ENCODE data around the gene GPLD1. TPM values are rescaled to one million over a fixed set of nuclear protein-coding genes. Genes with fewer than 3 reads are reported as not detected.
"Not testable (repeated sequence)": the region's sequence is repeated elsewhere in the genome, so short reads cannot be mapped to it uniquely, and the experiment has no call there.

GPLD1 gene
- total and polyA plus RNA-seq, 9 of the 15 experiments (the other 6 are each of a cell fraction or from before 2014, with no cell fraction given): 0.11 to 1.3 (median 0.82) TPM

- TF ChIP-seq ZBTB1 (CRISPR knock-in tag; IDR thresholded peaks at IDR 0.05; ENCODE audit: borderline replicate concordance, low read depth) (no peak), HNRNPUL1 (IDR thresholded peaks at IDR 0.05; ENCODE audit: low read length) (no peak), RAD21 (CRISPR knock-in tag; conservative IDR thresholded peaks at IDR 0.05 in 1 of 2, IDR thresholded peaks at IDR 0.05 in 1 of 2) (peak in 1 of 2 experiments; percentile 5; a peak in 1 of 4 replicates), CEBPB (tag; IDR thresholded peaks at IDR 0.05) (peak; percentile 75), HES1 (IDR thresholded peaks at IDR 0.05; ENCODE audit: low read depth) (no peak), BDP1 (IDR thresholded peaks at IDR 0.05; ENCODE audit: insufficient read depth, insufficient read length) (no peak), SRF (CRISPR knock-in tag; IDR thresholded peaks at IDR 0.05) (no peak)
Observed at GRCh38 chr6:24385536-24386269, 103.7 kb downstream of the GPLD1 start (continued).

- BruUV-seq (replicated peaks); H3K4me2 ChIP-seq (ENCODE audit: insufficient read depth, low read length); H3K9me1 ChIP-seq (ENCODE audit: control insufficient read depth, insufficient read depth, low read length); H4K20me1 ChIP-seq (replicated peaks; ENCODE audit: control insufficient read depth, insufficient read depth, low read length); intact Hi-C loops (cut with micrococcal nuclease); POLR2A ChIA-PET; H3K9ac ChIP-seq (ENCODE audit: insufficient read depth in 1 of 2, low read depth in 2 of 2, low read length in 2 of 2); H3K4me1 ChIP-seq (replicated peaks in 1 of 2; ENCODE audit: control insufficient read depth in 2 of 2, insufficient read depth in 2 of 2, low read length in 2 of 2); H2AFZ ChIP-seq (ENCODE audit: low read depth, low read length); H3K27ac ChIP-seq (ENCODE audit: extremely low read depth, low read depth, low read length); FAIRE-seq; DNase-seq (ENCODE audit: extremely low read depth in 1 of 4, low spot score in 3 of 4); H3K79me2 ChIP-seq (ENCODE audit: control insufficient read depth, insufficient read depth, low read length); ATAC-seq; H3K36me3 ChIP-seq (ENCODE audit: control insufficient read depth, insufficient read depth, low read length); H3K4me3 ChIP-seq; H3K9me3 ChIP-seq (replicated peaks; ENCODE audit: control insufficient read depth, insufficient read depth, low read depth, low read length): not testable (repeated sequence)
- in situ Hi-C loops (cut with MboI): loop anchor here (5.0 kb wide), 1 partner anchor 102 kb away; no protein-coding TSS in a partner anchor
- CTCF ChIA-PET (ENCODE audit: low intra/inter-chr PET ratio): interaction anchor here (1.1 to 1.6 kb wide), 2 partner anchors 102 kb away, joined by 3 to 5 read pairs; no protein-coding TSS in a partner anchor
- TF ChIP-seq KDM1A (IDR thresholded peaks at IDR 0.05) (0 out of 4 replicates have a peak, but pooled peaks of 1 of the 2 experiments have one; percentile 10), ZNF146 (CRISPR knock-in tag; IDR thresholded peaks at IDR 0.05; ENCODE audit: unreplicated experiment) (peak; percentile 64), BCOR (IDR thresholded peaks at IDR 0.05) (0 out of 2 replicates have a peak, but pooled peaks have one; percentile 25)
- peaks cover 3 to 13% of the 10 kb centered on the region in 2 experiments; a peak in 2 of 5 replicates for H3K27me3 ChIP-seq (ENCODE audit: control insufficient read depth in 2 of 2, insufficient read depth in 2 of 2, low read length in 2 of 2)
- WGBS (ENCODE audit: insufficient coverage, low coverage, missing lambda C conversion rate): 8% methylated on average over 5 of the region's 5 CpGs
Observed at GRCh38 chr6:24384369-24385130, 104.8 kb downstream of the GPLD1 start.

GRCh38 chr6:24382891-24383494 lies 106.4 kb downstream of the GPLD1 start:
- CTCF ChIA-PET (ENCODE audit: low intra/inter-chr PET ratio): interaction anchor here (1.6 kb wide), 1 partner anchor 100 kb away, joined by 3 read pairs; no protein-coding TSS in a partner anchor
- H3K4me1 ChIP-seq (replicated peaks in 1 of 2; ENCODE audit: control insufficient read depth in 2 of 2, insufficient read depth in 2 of 2, low read length in 2 of 2): not testable (repeated sequence)
- 9% methylated on average over 8 of the region's 9 CpGs for WGBS (ENCODE audit: insufficient coverage, low coverage, missing lambda C conversion rate)

More at GRCh38 chr6:24382891-24383494, 106.4 kb downstream of the GPLD1 start:
- intact Hi-C loops (cut with micrococcal nuclease); H3K9me3 ChIP-seq (replicated peaks; ENCODE audit: control insufficient read depth, insufficient read depth, low read depth, low read length); FAIRE-seq; H3K4me3 ChIP-seq; H3K4me2 ChIP-seq (ENCODE audit: insufficient read depth, low read length); H3K9me1 ChIP-seq (ENCODE audit: control insufficient read depth, insufficient read depth, low read length); H2AFZ ChIP-seq (ENCODE audit: low read depth, low read length); H3K36me3 ChIP-seq (ENCODE audit: control insufficient read depth, insufficient read depth, low read length); POLR2A ChIA-PET; H4K20me1 ChIP-seq (replicated peaks; ENCODE audit: control insufficient read depth, insufficient read depth, low read length); DNase-seq (ENCODE audit: extremely low read depth in 1 of 4, low spot score in 3 of 4); in situ Hi-C loops (cut with MboI); BruUV-seq (replicated peaks); H3K79me2 ChIP-seq (ENCODE audit: control insufficient read depth, insufficient read depth, low read length); H3K27ac ChIP-seq (ENCODE audit: extremely low read depth, low read depth, low read length); H3K9ac ChIP-seq (ENCODE audit: insufficient read depth in 1 of 2, low read depth in 2 of 2, low read length in 2 of 2); ATAC-seq: not testable (repeated sequence)
- H3K27me3 ChIP-seq (ENCODE audit: control insufficient read depth in 2 of 2, insufficient read depth in 2 of 2, low read length in 2 of 2): peaks cover 3 to 13% of the 10 kb centered on the region in 2 experiments; a peak in 2 of 5 replicates
